H1 (cell line): ENCODE measurements around the gene ATPAF2. TPM values are rescaled to one million over a fixed set of nuclear protein-coding genes. Genes with fewer than 3 reads are reported as not detected.

Experiments used
- CBX8 ChIP-seq: fragments of 300-800, 300-1000 bp; sonication (generic); IDR thresholded peaks from 2 replicates; pipeline ENCODE4 v1.7.1; 2016; ENCODE audit warnings: low read depth, low read length, borderline replicate concordance
- RBBP5 ChIP-seq: IDR thresholded peaks from 2 replicates; pipeline ENCODE4 v1.7.1; 2012; ENCODE audit warnings: low read depth, mild to moderate bottlenecking, inconsistent platforms, low read length, moderate library complexity, borderline replicate concordance
- SIN3A ChIP-seq, 2 experiments: IDR thresholded peaks in 1 of 2; conservative IDR thresholded peaks in 1 of 2; 2 replicates each; pipeline ENCODE4 v1.6.1; 2011 to 2012; ENCODE audit warnings: low read length in 2 of 2, improper control_type of control experiment in 1 of 2, low read depth in 1 of 2, mild to moderate bottlenecking in 1 of 2
- SIRT6 ChIP-seq: IDR thresholded peaks from one replicate; pipeline ENCODE4 v1.7.1; 2012; ENCODE audit warnings: low read length, inconsistent platforms
- polyA plus RNA-seq, 7 experiments: library from polyadenylated mRNA; depleted of rRNA in 3 of 7; stranded (reverse) in 5 of 7; unstranded in 2 of 7; fragments of >200 nt in 5 of 7; fragments of 200-250 nt in 2 of 7; gene quantifications; 1 replicate in 5 of 7; 2 replicates in 1 of 7; 4 replicates in 1 of 7; pipeline versions ENCODE4 v1.2.1 to v1.2.3, GENCODE V29; 2011 to 2013; ENCODE audit warnings: missing spikeins in 2 of 7, mixed read lengths in 2 of 7
- total RNA-seq: library from RNA; stranded (reverse); fragmentation: NEBNext Ultra II Directional; extraction: Animal tissue kit (Norgen Biotek cat#: 25700); gene quantifications from 2 replicates; pipeline ENCODE4 v1.2.1, GENCODE V29; 2021
- TF ChIP-seq, protein P1 (sequence below): fragments of 300-600 bp; sonication (generic); IDR thresholded peaks from 2 replicates; pipeline ENCODE4 v1.7.1; 2012; ENCODE audit warnings: low read length, moderate library complexity, mild to moderate bottlenecking, inconsistent platforms; ENCODE audit not compliant: insufficient replicate concordance

ATPAF2 gene
- total and polyA plus RNA-seq, 2 of the 8 experiments (the other 6 are each of a cell fraction or from before 2014, with no cell fraction given): 19.6 to 22.9 TPM

DNA sequence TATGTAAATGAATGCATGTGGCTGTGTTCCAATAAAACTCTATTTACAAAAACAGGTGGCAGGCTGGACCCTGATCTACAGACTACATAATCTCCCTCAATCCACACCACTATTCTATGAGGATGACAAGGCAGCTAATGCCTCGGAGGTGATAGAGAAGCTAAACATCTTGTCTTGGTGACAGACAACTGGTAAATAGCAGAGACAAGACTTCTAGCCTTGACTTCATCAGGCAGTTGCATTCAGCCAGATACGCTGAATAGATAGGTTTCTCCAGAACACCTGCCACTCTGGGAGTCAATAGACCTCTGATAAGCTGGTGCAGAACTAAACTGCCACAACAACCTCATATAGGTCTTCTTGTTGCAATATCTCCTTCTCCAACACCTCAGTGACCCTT lies 3.3 kb downstream of the ATPAF2 start (continued):
- TF ChIP-seq, protein P1, sequence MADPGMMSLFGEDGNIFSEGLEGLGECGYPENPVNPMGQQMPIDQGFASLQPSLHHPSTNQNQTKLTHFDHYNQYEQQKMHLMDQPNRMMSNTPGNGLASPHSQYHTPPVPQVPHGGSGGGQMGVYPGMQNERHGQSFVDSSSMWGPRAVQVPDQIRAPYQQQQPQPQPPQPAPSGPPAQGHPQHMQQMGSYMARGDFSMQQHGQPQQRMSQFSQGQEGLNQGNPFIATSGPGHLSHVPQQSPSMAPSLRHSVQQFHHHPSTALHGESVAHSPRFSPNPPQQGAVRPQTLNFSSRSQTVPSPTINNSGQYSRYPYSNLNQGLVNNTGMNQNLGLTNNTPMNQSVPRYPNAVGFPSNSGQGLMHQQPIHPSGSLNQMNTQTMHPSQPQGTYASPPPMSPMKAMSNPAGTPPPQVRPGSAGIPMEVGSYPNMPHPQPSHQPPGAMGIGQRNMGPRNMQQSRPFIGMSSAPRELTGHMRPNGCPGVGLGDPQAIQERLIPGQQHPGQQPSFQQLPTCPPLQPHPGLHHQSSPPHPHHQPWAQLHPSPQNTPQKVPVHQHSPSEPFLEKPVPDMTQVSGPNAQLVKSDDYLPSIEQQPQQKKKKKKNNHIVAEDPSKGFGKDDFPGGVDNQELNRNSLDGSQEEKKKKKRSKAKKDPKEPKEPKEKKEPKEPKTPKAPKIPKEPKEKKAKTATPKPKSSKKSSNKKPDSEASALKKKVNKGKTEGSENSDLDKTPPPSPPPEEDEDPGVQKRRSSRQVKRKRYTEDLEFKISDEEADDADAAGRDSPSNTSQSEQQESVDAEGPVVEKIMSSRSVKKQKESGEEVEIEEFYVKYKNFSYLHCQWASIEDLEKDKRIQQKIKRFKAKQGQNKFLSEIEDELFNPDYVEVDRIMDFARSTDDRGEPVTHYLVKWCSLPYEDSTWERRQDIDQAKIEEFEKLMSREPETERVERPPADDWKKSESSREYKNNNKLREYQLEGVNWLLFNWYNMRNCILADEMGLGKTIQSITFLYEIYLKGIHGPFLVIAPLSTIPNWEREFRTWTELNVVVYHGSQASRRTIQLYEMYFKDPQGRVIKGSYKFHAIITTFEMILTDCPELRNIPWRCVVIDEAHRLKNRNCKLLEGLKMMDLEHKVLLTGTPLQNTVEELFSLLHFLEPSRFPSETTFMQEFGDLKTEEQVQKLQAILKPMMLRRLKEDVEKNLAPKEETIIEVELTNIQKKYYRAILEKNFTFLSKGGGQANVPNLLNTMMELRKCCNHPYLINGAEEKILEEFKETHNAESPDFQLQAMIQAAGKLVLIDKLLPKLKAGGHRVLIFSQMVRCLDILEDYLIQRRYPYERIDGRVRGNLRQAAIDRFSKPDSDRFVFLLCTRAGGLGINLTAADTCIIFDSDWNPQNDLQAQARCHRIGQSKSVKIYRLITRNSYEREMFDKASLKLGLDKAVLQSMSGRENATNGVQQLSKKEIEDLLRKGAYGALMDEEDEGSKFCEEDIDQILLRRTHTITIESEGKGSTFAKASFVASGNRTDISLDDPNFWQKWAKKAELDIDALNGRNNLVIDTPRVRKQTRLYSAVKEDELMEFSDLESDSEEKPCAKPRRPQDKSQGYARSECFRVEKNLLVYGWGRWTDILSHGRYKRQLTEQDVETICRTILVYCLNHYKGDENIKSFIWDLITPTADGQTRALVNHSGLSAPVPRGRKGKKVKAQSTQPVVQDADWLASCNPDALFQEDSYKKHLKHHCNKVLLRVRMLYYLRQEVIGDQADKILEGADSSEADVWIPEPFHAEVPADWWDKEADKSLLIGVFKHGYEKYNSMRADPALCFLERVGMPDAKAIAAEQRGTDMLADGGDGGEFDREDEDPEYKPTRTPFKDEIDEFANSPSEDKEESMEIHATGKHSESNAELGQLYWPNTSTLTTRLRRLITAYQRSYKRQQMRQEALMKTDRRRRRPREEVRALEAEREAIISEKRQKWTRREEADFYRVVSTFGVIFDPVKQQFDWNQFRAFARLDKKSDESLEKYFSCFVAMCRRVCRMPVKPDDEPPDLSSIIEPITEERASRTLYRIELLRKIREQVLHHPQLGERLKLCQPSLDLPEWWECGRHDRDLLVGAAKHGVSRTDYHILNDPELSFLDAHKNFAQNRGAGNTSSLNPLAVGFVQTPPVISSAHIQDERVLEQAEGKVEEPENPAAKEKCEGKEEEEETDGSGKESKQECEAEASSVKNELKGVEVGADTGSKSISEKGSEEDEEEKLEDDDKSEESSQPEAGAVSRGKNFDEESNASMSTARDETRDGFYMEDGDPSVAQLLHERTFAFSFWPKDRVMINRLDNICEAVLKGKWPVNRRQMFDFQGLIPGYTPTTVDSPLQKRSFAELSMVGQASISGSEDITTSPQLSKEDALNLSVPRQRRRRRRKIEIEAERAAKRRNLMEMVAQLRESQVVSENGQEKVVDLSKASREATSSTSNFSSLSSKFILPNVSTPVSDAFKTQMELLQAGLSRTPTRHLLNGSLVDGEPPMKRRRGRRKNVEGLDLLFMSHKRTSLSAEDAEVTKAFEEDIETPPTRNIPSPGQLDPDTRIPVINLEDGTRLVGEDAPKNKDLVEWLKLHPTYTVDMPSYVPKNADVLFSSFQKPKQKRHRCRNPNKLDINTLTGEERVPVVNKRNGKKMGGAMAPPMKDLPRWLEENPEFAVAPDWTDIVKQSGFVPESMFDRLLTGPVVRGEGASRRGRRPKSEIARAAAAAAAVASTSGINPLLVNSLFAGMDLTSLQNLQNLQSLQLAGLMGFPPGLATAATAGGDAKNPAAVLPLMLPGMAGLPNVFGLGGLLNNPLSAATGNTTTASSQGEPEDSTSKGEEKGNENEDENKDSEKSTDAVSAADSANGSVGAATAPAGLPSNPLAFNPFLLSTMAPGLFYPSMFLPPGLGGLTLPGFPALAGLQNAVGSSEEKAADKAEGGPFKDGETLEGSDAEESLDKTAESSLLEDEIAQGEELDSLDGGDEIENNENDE: no peak
- no peak for TF ChIP-seq SIRT6
- no peak for TF ChIP-seq RBBP5
- no peak for TF ChIP-seq CBX8
- no peak for TF ChIP-seq SIN3A (conservative IDR thresholded peaks at IDR 0.05 in 1 of 2, IDR thresholded peaks at IDR 0.05 in 1 of 2; ENCODE audit: low read depth in 1 of 2, low read length in 2 of 2)
